MM.1S (cell line): ENCODE data around the gene ANKDD1A.

Experiments
- DNase-seq: peaks from one replicate; pipeline ENCODE4 v3.0.0-alpha.2; 2015
- H2AFZ ChIP-seq: fragments of 300-600 bp; sonication (generic); 2 replicates; pipeline ENCODE4 v1.6.0; 2016; ENCODE audit warnings: antibody characterized with exemption, low read length
- H3F3A ChIP-seq: fragments of 300-600 bp; sonication (generic); 2 replicates; pipeline ENCODE4 v1.6.1; 2016; ENCODE audit warnings: mild to moderate bottlenecking, antibody characterized with exemption, low read length, moderate library complexity, mixed read lengths; ENCODE audit not compliant: insufficient read depth
- H3K27ac ChIP-seq: fragments of 300-600 bp; sonication (generic); 2 replicates; pipeline ENCODE4 v1.5.1; 2016; ENCODE audit warnings: mild to moderate bottlenecking, low read length
- H3K27me3 ChIP-seq: fragments of 300-600 bp; sonication (generic); replicated peaks from 2 replicates; pipeline ENCODE4 v1.6.0; 2016; ENCODE audit warnings: low read length; ENCODE audit not compliant: insufficient read depth
- H3K36me3 ChIP-seq: fragments of 300-600 bp; sonication (generic); replicated peaks from 2 replicates; pipeline ENCODE4 v1.6.1; 2016; ENCODE audit warnings: mild to moderate bottlenecking, low read length, mixed read lengths; ENCODE audit not compliant: insufficient read depth
- H3K4me1 ChIP-seq: fragments of 300-600 bp; sonication (generic); 2 replicates; pipeline ENCODE4 v1.6.1; 2016; ENCODE audit warnings: low read length, mixed read lengths
- H3K4me2 ChIP-seq: fragments of 300-600 bp; sonication (generic); 2 replicates; pipeline ENCODE4 v1.6.0; 2016; ENCODE audit warnings: low read depth, low read length
- H3K4me3 ChIP-seq: fragments of 300-600 bp; sonication (generic); 2 replicates; pipeline ENCODE4 v1.5.1; 2016; ENCODE audit warnings: low read length, mixed read lengths
- H3K79me2 ChIP-seq: fragments of 300-600 bp; sonication (generic); 2 replicates; pipeline ENCODE4 v1.6.1; 2016; ENCODE audit warnings: mixed run types, low read length, mixed read lengths
- H3K9ac ChIP-seq: fragments of 300-600 bp; sonication (generic); 2 replicates; pipeline ENCODE4 v1.6.1; 2016; ENCODE audit warnings: low read length, mixed read lengths
- H3K9me2 ChIP-seq: fragments of 300-600 bp; sonication (generic); replicated peaks from 2 replicates; pipeline ENCODE4 v1.6.1; 2016; ENCODE audit warnings: mild to moderate bottlenecking, low read length, mixed read lengths; ENCODE audit not compliant: insufficient read depth
- H3K9me3 ChIP-seq: fragments of 300-600 bp; sonication (generic); replicated peaks from 2 replicates; pipeline ENCODE4 v1.6.1; 2016; ENCODE audit warnings: mild to moderate bottlenecking, low read length, mixed read lengths; ENCODE audit not compliant: insufficient read depth
- H4K20me1 ChIP-seq: fragments of 300-600 bp; sonication (generic); 2 replicates; pipeline ENCODE4 v1.6.1; 2016; ENCODE audit warnings: mild to moderate bottlenecking, low read length, moderate library complexity, mixed read lengths; ENCODE audit not compliant: insufficient read depth
- EZH2 ChIP-seq: fragments of 300-600 bp; sonication (generic); optimal IDR thresholded peaks from 2 replicates; pipeline ENCODE3; 2017; ENCODE audit warnings: low read depth, mild to moderate bottlenecking, antibody characterized with exemption, low read length, mixed read lengths
- EZH2phosphoT487 ChIP-seq: fragments of 300-600 bp; sonication (generic); IDR thresholded peaks from 2 replicates; pipeline ENCODE4 v1.6.1; 2018; ENCODE audit warnings: antibody characterized with exemption, low read length
- TF ChIP-seq, protein P1 (sequence below): fragments of 300-600 bp; sonication (generic); IDR thresholded peaks from 2 replicates; pipeline ENCODE4 v1.5.1; 2016; ENCODE audit warnings: antibody characterized with exemption, low read length, mixed read lengths

The ANKDD1A gene

DNA sequence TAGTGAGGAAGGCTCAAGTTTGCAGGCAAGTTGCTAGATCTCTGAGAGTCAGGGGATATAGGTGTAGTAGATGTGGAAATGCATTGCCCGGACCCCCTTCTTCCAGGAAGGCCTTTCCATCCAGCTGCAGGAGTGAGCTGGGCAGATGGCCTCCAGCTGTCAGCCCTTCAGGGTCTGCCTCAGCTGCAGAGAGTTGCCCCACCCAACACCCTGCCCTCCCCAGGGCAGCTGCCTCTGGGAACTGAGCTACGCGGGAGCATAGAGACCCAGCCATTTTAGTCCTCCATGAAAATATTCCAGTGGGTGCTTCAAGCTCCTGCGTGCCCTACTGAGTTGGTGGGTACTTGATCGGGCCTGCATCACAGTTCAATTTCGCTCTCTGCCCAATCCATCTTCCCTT lies 48.5 kb downstream of the ANKDD1A start:
- H3K79me2 ChIP-seq: no peaks in the 10 kb centered on the region
- H3K4me3 ChIP-seq: no peak overlapping the region
- no peak for DNase-seq
- H3K9ac ChIP-seq: no peak overlapping the region
- no peaks in the 10 kb centered on the region for H3K4me1 ChIP-seq
- no peaks in the 10 kb centered on the region for H3K27me3 ChIP-seq
- TF ChIP-seq, protein P1, sequence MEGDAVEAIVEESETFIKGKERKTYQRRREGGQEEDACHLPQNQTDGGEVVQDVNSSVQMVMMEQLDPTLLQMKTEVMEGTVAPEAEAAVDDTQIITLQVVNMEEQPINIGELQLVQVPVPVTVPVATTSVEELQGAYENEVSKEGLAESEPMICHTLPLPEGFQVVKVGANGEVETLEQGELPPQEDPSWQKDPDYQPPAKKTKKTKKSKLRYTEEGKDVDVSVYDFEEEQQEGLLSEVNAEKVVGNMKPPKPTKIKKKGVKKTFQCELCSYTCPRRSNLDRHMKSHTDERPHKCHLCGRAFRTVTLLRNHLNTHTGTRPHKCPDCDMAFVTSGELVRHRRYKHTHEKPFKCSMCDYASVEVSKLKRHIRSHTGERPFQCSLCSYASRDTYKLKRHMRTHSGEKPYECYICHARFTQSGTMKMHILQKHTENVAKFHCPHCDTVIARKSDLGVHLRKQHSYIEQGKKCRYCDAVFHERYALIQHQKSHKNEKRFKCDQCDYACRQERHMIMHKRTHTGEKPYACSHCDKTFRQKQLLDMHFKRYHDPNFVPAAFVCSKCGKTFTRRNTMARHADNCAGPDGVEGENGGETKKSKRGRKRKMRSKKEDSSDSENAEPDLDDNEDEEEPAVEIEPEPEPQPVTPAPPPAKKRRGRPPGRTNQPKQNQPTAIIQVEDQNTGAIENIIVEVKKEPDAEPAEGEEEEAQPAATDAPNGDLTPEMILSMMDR: no peak
- TF ChIP-seq EZH2: no peak
- no peaks in the 10 kb centered on the region for H3F3A ChIP-seq
- no peaks in the 10 kb centered on the region for H3K9me3 ChIP-seq
- no peaks in the 10 kb centered on the region for H3K9me2 ChIP-seq
- H2AFZ ChIP-seq: no peak overlapping the region
- 0 out of 2 replicates have a peak, but pooled peaks cover 3% of the 10 kb centered on the region for H3K36me3 ChIP-seq
- no peak overlapping the region for H3K4me2 ChIP-seq
- H3K27ac ChIP-seq: no peak overlapping the region
- no peaks in the 10 kb centered on the region for H4K20me1 ChIP-seq

- H3K9ac ChIP-seq: no peak overlapping the region
- 0 out of 2 replicates have a peak, but pooled peaks cover 3% of the 10 kb centered on the region for H3K36me3 ChIP-seq
- no peak overlapping the region for H3K4me2 ChIP-seq
- no peaks in the 10 kb centered on the region for H3K9me2 ChIP-seq
- no peaks in the 10 kb centered on the region for H3K9me3 ChIP-seq
- H3K27ac ChIP-seq: no peak overlapping the region
- H3K79me2 ChIP-seq: no peaks in the 10 kb centered on the region
- H3K27me3 ChIP-seq: no peaks in the 10 kb centered on the region
- no peak for DNase-seq
- H3F3A ChIP-seq: no peaks in the 10 kb centered on the region
- no peak overlapping the region for H3K4me3 ChIP-seq
- TF ChIP-seq EZH2phosphoT487: no peak
- TF ChIP-seq, protein P1: no peak
- TF ChIP-seq EZH2: no peak
- no peak overlapping the region for H2AFZ ChIP-seq
- no peaks in the 10 kb centered on the region for H3K4me1 ChIP-seq
- no peaks in the 10 kb centered on the region for H4K20me1 ChIP-seq
Measured at GRCh38 chr15:64961013-64961412, 49.3 kb downstream of the ANKDD1A start.

DNA sequence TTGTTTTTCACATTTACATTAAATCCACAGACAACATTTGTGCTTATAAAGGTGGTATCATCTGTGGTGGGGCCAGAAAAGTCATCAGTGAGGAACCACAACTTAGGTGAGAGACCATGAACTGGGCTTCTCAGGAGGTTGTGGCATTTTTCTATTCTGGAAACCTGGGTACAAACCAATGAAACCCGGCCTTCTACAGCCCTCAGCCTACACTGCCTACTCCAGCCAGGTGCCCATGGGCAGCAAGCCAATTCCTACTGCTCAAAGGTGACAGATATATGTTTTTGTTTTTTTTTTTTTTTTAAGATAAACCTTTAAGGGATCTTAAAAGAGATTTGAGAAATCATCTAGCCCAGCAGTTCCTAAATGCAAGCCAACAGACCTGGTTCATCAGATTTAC lies 57.7 kb downstream of the ANKDD1A start:
- Histone ChIP-seq H4K20me1 (no peaks in the 10 kb centered on the region), H2AFZ (no peak overlapping the region), H3K4me2 (no peak overlapping the region), H3K9me3 (no peaks in the 10 kb centered on the region), H3K27ac (no peak overlapping the region), H3K9ac (no peak overlapping the region), H3K4me1 (no peaks in the 10 kb centered on the region), H3K27me3 (no peaks in the 10 kb centered on the region), H3K36me3 (0 out of 2 replicates have a peak, but pooled peaks cover 3% of the 10 kb centered on the region), H3K79me2 (no peaks in the 10 kb centered on the region), H3K9me2 (no peaks in the 10 kb centered on the region), H3F3A (no peaks in the 10 kb centered on the region), H3K4me3 (no peak overlapping the region)
- DNase-seq: no peak
- TF ChIP-seq EZH2phosphoT487: no peak
- TF ChIP-seq EZH2: no peak
- TF ChIP-seq, protein P1: no peak
